ENCODE data around the gene ANKRD18B. TPM values are rescaled to one million over a fixed set of nuclear protein-coding genes. Genes with fewer than 3 reads are reported as not detected.
A peak's percentile ranks its signal among the peaks of the same experiment; 100 is the strongest.
"Not testable (repeated sequence)": the region's sequence is repeated elsewhere in the genome, so short reads cannot be mapped to it uniquely, and the experiment has no call there.

ANKRD18B gene
- total and polyA plus RNA-seq, 7 experiments from 2014 or later: 0.17 to 1.2 (median 0.32) TPM; not detected in 4

GRCh38 chr9:33524306-33524947, 376 bp downstream of the ANKRD18B start:
- no peaks in the 10 kb centered on the region for H3K9me3 ChIP-seq (ENCODE audit: control insufficient read depth in 2 of 3, low read length in 3 of 3)
- ATAC-seq (peak; percentile 36), DNase-seq (peak in 1 of 9 donors; percentile 29)
- H3K27me3 ChIP-seq (ENCODE audit: control insufficient read depth in 2 of 2, insufficient read depth in 2 of 2, low read length in 2 of 2): peaks cover 4 to 6% of the 10 kb centered on the region in 2 donors
- ChIA-PET POLR2A (no interaction called here), CTCF (no interaction called here)
- H3K4me1 Mint-ChIP-seq: peaks cover 4 to 14% (median 9%) of the 10 kb centered on the region in 7 donors
- H3K4me3 Mint-ChIP-seq: peak overlapping the region; percentile 74 to 91 (median 82)
- intact Hi-C loops (cut with micrococcal nuclease): no loop called here
- no peaks in the 10 kb centered on the region for H3K36me3 ChIP-seq (ENCODE audit: control insufficient read depth in 2 of 3, insufficient read depth in 3 of 3, low read length in 3 of 3)
- H3K36me3 Mint-ChIP-seq: peaks cover 0 to 2% (median 0%) of the 10 kb centered on the region in 5 donors
- peak overlapping the region in 1 of 9 donors; percentile 64 for H3K27ac Mint-ChIP-seq
- peaks cover 45 to 74% (median 61%) of the 10 kb centered on the region in 5 donors for H3K27me3 Mint-ChIP-seq
- no peak overlapping the region for H3K27ac ChIP-seq (ENCODE audit: low read depth, low read length)
- peak overlapping the region; percentile 50 for H3K4me3 ChIP-seq (ENCODE audit: low read length)
- peaks cover 0 to 5% of the 10 kb centered on the region in 2 donors for H3K4me1 ChIP-seq (ENCODE audit: control insufficient read depth in 2 of 2, insufficient read depth in 2 of 2, low read length in 2 of 2)
- peaks cover 0 to 3% (median 0%) of the 10 kb centered on the region in 11 donors for H3K9me3 Mint-ChIP-seq

GRCh38 chr9:33528069-33528468, 4.0 kb downstream of the ANKRD18B start:
- ATAC-seq; H3K9me3 ChIP-seq (ENCODE audit: control insufficient read depth in 2 of 3, low read length in 3 of 3); H3K27ac Mint-ChIP-seq; H3K9me3 Mint-ChIP-seq; H3K27me3 ChIP-seq (ENCODE audit: control insufficient read depth in 2 of 2, insufficient read depth in 2 of 2, low read length in 2 of 2); H3K36me3 Mint-ChIP-seq; CTCF ChIA-PET; DNase-seq; H3K36me3 ChIP-seq (ENCODE audit: control insufficient read depth in 2 of 3, insufficient read depth in 3 of 3, low read length in 3 of 3); H3K4me3 Mint-ChIP-seq; POLR2A ChIA-PET; H3K4me1 ChIP-seq (ENCODE audit: control insufficient read depth in 2 of 2, insufficient read depth in 2 of 2, low read length in 2 of 2); H3K4me3 ChIP-seq (ENCODE audit: low read length); H3K27ac ChIP-seq (ENCODE audit: low read depth, low read length); intact Hi-C loops (cut with micrococcal nuclease): not testable (repeated sequence)
- Mint-ChIP-seq H3K27me3 (peaks cover 29 to 66% (median 48%) of the 10 kb centered on the region in 5 donors), H3K4me1 (peaks cover 2 to 13% (median 8%) of the 10 kb centered on the region in 7 donors)

GRCh38 chr9:33533958-33534357, 9.9 kb downstream of the ANKRD18B start:
- H3K9me3 Mint-ChIP-seq; H3K4me3 ChIP-seq (ENCODE audit: low read length); H3K4me1 ChIP-seq (ENCODE audit: control insufficient read depth in 2 of 2, insufficient read depth in 2 of 2, low read length in 2 of 2); DNase-seq; POLR2A ChIA-PET; H3K4me1 Mint-ChIP-seq; ATAC-seq; H3K27ac ChIP-seq (ENCODE audit: low read depth, low read length); intact Hi-C loops (cut with micrococcal nuclease); H3K27me3 ChIP-seq (ENCODE audit: control insufficient read depth in 2 of 2, insufficient read depth in 2 of 2, low read length in 2 of 2); H3K4me3 Mint-ChIP-seq; H3K36me3 Mint-ChIP-seq; H3K36me3 ChIP-seq (ENCODE audit: control insufficient read depth in 2 of 3, insufficient read depth in 3 of 3, low read length in 3 of 3); CTCF ChIA-PET; H3K9me3 ChIP-seq (ENCODE audit: control insufficient read depth in 2 of 3, low read length in 3 of 3); H3K27ac Mint-ChIP-seq: not testable (repeated sequence)
- peaks cover 0 to 34% (median 13%) of the 10 kb centered on the region in 5 donors for H3K27me3 Mint-ChIP-seq

GRCh38 chr9:33535541-33535940, 11.5 kb downstream of the ANKRD18B start:
- Histone ChIP-seq H3K4me1 (ENCODE audit: control insufficient read depth in 2 of 2, insufficient read depth in 2 of 2, low read length in 2 of 2) (no peaks in the 10 kb centered on the region), H3K9me3 (ENCODE audit: control insufficient read depth in 2 of 3, low read length in 3 of 3) (no peaks in the 10 kb centered on the region), H3K27me3 (ENCODE audit: control insufficient read depth in 2 of 2, insufficient read depth in 2 of 2, low read length in 2 of 2) (no peaks in the 10 kb centered on the region), H3K4me3 (ENCODE audit: low read length) (no peak overlapping the region), H3K36me3 (ENCODE audit: control insufficient read depth in 2 of 3, insufficient read depth in 3 of 3, low read length in 3 of 3) (no peaks in the 10 kb centered on the region), H3K27ac (ENCODE audit: low read depth, low read length) (no peak overlapping the region)
- Mint-ChIP-seq H3K36me3 (no peaks in the 10 kb centered on the region), H3K27ac (no peak overlapping the region), H3K27me3 (peaks cover under 1 to 25% (median 9%) of the 10 kb centered on the region in 5 donors), H3K4me3 (no peak overlapping the region), H3K9me3 (no peaks in the 10 kb centered on the region), H3K4me1 (no peaks in the 10 kb centered on the region)
- intact Hi-C loops (cut with micrococcal nuclease): no loop called here
- POLR2A ChIA-PET: no interaction called here
- CTCF ChIA-PET: no interaction called here
- ATAC-seq (no peak), DNase-seq (no peak)

- H3K4me3 ChIP-seq (ENCODE audit: low read length); H3K9me3 ChIP-seq (ENCODE audit: control insufficient read depth in 2 of 3, low read length in 3 of 3); H3K4me1 ChIP-seq (ENCODE audit: control insufficient read depth in 2 of 2, insufficient read depth in 2 of 2, low read length in 2 of 2); ATAC-seq; H3K4me1 Mint-ChIP-seq; POLR2A ChIA-PET; DNase-seq; H3K27me3 ChIP-seq (ENCODE audit: control insufficient read depth in 2 of 2, insufficient read depth in 2 of 2, low read length in 2 of 2); H3K36me3 Mint-ChIP-seq; H3K36me3 ChIP-seq (ENCODE audit: control insufficient read depth in 2 of 3, insufficient read depth in 3 of 3, low read length in 3 of 3); H3K4me3 Mint-ChIP-seq; H3K9me3 Mint-ChIP-seq; intact Hi-C loops (cut with micrococcal nuclease); H3K27ac ChIP-seq (ENCODE audit: low read depth, low read length); H3K27ac Mint-ChIP-seq; CTCF ChIA-PET: not testable (repeated sequence)
- peaks cover 12 to 48% (median 24%) of the 10 kb centered on the region in 5 donors for H3K27me3 Mint-ChIP-seq
Measured at GRCh38 chr9:33543463-33543862, 19.4 kb downstream of the ANKRD18B start.

- H3K27ac Mint-ChIP-seq; H3K36me3 ChIP-seq (ENCODE audit: control insufficient read depth in 2 of 3, insufficient read depth in 3 of 3, low read length in 3 of 3); intact Hi-C loops (cut with micrococcal nuclease); CTCF ChIA-PET; H3K4me1 Mint-ChIP-seq; H3K4me3 ChIP-seq (ENCODE audit: low read length); H3K9me3 Mint-ChIP-seq; DNase-seq; H3K36me3 Mint-ChIP-seq; H3K9me3 ChIP-seq (ENCODE audit: control insufficient read depth in 2 of 3, low read length in 3 of 3); H3K27ac ChIP-seq (ENCODE audit: low read depth, low read length); POLR2A ChIA-PET; H3K4me3 Mint-ChIP-seq; ATAC-seq; H3K27me3 ChIP-seq (ENCODE audit: control insufficient read depth in 2 of 2, insufficient read depth in 2 of 2, low read length in 2 of 2); H3K4me1 ChIP-seq (ENCODE audit: control insufficient read depth in 2 of 2, insufficient read depth in 2 of 2, low read length in 2 of 2): not testable (repeated sequence)
- peaks cover 15 to 50% (median 32%) of the 10 kb centered on the region in 5 donors for H3K27me3 Mint-ChIP-seq
Measured at GRCh38 chr9:33545715-33546114, 21.7 kb downstream of the ANKRD18B start.

GRCh38 chr9:33548816-33549215, 24.8 kb downstream of the ANKRD18B start:
- H3K27ac ChIP-seq (ENCODE audit: low read depth, low read length); CTCF ChIA-PET; H3K9me3 Mint-ChIP-seq; POLR2A ChIA-PET; H3K9me3 ChIP-seq (ENCODE audit: control insufficient read depth in 2 of 3, low read length in 3 of 3); H3K4me3 ChIP-seq (ENCODE audit: low read length); H3K4me1 ChIP-seq (ENCODE audit: control insufficient read depth in 2 of 2, insufficient read depth in 2 of 2, low read length in 2 of 2); H3K27ac Mint-ChIP-seq; H3K4me1 Mint-ChIP-seq; H3K36me3 ChIP-seq (ENCODE audit: control insufficient read depth in 2 of 3, insufficient read depth in 3 of 3, low read length in 3 of 3); DNase-seq; H3K36me3 Mint-ChIP-seq; H3K27me3 ChIP-seq (ENCODE audit: control insufficient read depth in 2 of 2, insufficient read depth in 2 of 2, low read length in 2 of 2); intact Hi-C loops (cut with micrococcal nuclease); ATAC-seq; H3K4me3 Mint-ChIP-seq: not testable (repeated sequence)
- H3K27me3 Mint-ChIP-seq: peaks cover 13 to 48% (median 28%) of the 10 kb centered on the region in 5 donors
